Measurements from ENCODE around the gene MRTFA. TPM values are rescaled to one million over a fixed set of nuclear protein-coding genes. Genes with fewer than 3 reads are reported as not detected.
"Not testable (repeated sequence)": the region's sequence is repeated elsewhere in the genome, so short reads cannot be mapped to it uniquely, and the experiment has no call there.

The MRTFA gene
- total RNA-seq, 2 experiments from 2014 or later, result 55.3 to 58.9 TPM

GRCh38 chr22:40560551-40560950 lies 76.0 kb downstream of the MRTFA start:
- intact Hi-C loops (cut with DNase I, micrococcal nuclease), result no loop called here

DNA sequence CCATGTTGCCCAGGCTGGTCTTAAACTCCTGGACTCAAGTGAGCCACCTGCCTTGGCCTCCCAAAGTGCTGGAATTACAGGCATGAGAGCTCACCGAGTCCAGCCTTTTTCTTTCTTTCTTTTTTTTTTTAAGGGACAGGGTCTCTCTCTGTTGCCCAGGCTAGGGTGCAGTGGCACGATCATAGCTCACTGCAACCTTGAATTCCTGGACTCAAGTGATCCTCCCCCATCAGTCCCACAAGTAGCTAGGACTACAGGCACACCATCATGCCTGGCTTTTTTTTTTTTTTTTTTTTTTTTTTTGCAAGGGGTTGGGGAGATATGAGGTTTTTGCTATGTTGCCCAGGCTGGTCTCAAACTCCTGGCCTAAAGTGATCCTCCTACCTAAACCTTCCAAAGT lies 78.5 kb downstream of the MRTFA start:
- H3K4me1 ChIP-seq (ENCODE audit: insufficient read depth, low read length), result no peaks in the 10 kb centered on the region
- Mint-ChIP-seq H3K36me3 (ENCODE audit: low read depth) (peaks cover 27% of the 10 kb centered on the region), H3K27me3 (no peaks in the 10 kb centered on the region), H3K4me1 (ENCODE audit: low read depth) (peaks cover 50% of the 10 kb centered on the region), H3K9me3 (peaks cover 3% of the 10 kb centered on the region), H3K27ac (no peak overlapping the region), H3K4me3 (no peak overlapping the region)
- TF ChIP-seq CTCF (IDR thresholded peaks at IDR 0.05), result no peak
- H3K27ac ChIP-seq (ENCODE audit: low read depth in 1 of 2, low read length in 2 of 2), result no peak overlapping the region
- CTCF ChIA-PET, result interaction anchor here (1.5 kb wide), 1 partner anchor 33 kb away, joined by 7 read pairs; no protein-coding TSS in a partner anchor
- H3K27me3 ChIP-seq (ENCODE audit: control insufficient read depth in 1 of 2, insufficient read depth in 2 of 2, low read length in 2 of 2), result no peaks in the 10 kb centered on the region
- POLR2A ChIA-PET, result interaction anchor here (0.6 to 1.2 kb wide), 3 partner anchors 31 to 79 kb away, joined by 3 to 5 read pairs (median 4); partner anchors contain the start of gene MRTFA
- DNase-seq (no peak), ATAC-seq (ENCODE audit: poor library complexity) (no peak)
- H3K36me3 ChIP-seq (ENCODE audit: insufficient read depth, low read length), result no peaks in the 10 kb centered on the region
- H3K4me3 ChIP-seq (ENCODE audit: low read length), result no peak overlapping the region
- peaks cover 0 to 7% of the 10 kb centered on the region in 2 experiments for H3K9me3 ChIP-seq (ENCODE audit: control insufficient read depth in 1 of 2, insufficient read depth in 1 of 2, low read length in 2 of 2)
- intact Hi-C loops (cut with DNase I, micrococcal nuclease), result no loop called here

More at GRCh38 chr22:40560551-40560950, 76.0 kb downstream of the MRTFA start:
- H3K27ac ChIP-seq (ENCODE audit: low read depth in 1 of 2, low read length in 2 of 2), result no peak overlapping the region
- ChIA-PET CTCF (no interaction called here), POLR2A (no interaction called here)
- H3K9me3 ChIP-seq (ENCODE audit: control insufficient read depth in 1 of 2, insufficient read depth in 1 of 2, low read length in 2 of 2), result no peaks in the 10 kb centered on the region
- Mint-ChIP-seq H3K27ac (no peak overlapping the region), H3K4me1 (ENCODE audit: low read depth) (peaks cover 37% of the 10 kb centered on the region), H3K9me3 (no peaks in the 10 kb centered on the region), H3K36me3 (ENCODE audit: low read depth) (peaks cover 11% of the 10 kb centered on the region), H3K27me3 (no peaks in the 10 kb centered on the region), H3K4me3 (no peak overlapping the region)
- H3K4me1 ChIP-seq (ENCODE audit: insufficient read depth, low read length), result no peaks in the 10 kb centered on the region
- no peaks in the 10 kb centered on the region for H3K27me3 ChIP-seq (ENCODE audit: control insufficient read depth in 1 of 2, insufficient read depth in 2 of 2, low read length in 2 of 2)
- DNase-seq (no peak), ATAC-seq (ENCODE audit: poor library complexity) (no peak)
- no peak overlapping the region for H3K4me3 ChIP-seq (ENCODE audit: low read length)
- TF ChIP-seq CTCF (IDR thresholded peaks at IDR 0.05), result no peak
- H3K36me3 ChIP-seq (ENCODE audit: insufficient read depth, low read length), result no peaks in the 10 kb centered on the region

DNA sequence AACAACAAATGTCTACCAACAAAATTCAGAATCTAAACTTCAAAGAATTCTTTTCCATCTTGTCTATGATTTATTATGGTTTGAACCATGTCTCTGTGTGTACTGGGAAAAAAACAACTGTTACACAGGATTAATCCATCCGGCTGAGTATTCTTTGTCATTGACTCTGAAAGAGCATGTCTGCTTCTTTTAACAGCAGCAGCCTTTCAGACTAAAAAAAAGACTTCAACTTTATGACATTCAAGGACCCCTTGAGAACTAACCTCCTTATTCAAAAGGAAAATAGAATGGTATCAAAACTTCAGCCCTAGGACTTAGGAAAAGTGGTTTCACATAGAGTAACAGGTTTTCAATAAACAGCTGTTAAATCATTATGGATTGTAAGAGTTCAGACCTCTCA lies 79.9 kb downstream of the MRTFA start:
- Histone ChIP-seq H3K4me3 (ENCODE audit: low read length) (no peak overlapping the region), H3K4me1 (ENCODE audit: insufficient read depth, low read length) (no peaks in the 10 kb centered on the region), H3K36me3 (ENCODE audit: insufficient read depth, low read length) (peaks cover 12% of the 10 kb centered on the region), H3K27me3 (ENCODE audit: control insufficient read depth in 1 of 2, insufficient read depth in 2 of 2, low read length in 2 of 2) (no peaks in the 10 kb centered on the region), H3K9me3 (ENCODE audit: control insufficient read depth in 1 of 2, insufficient read depth in 1 of 2, low read length in 2 of 2) (peaks cover 0 to 10% of the 10 kb centered on the region in 2 experiments), H3K27ac (ENCODE audit: low read depth in 1 of 2, low read length in 2 of 2) (no peak overlapping the region)
- ATAC-seq (ENCODE audit: poor library complexity), result no peak
- Mint-ChIP-seq H3K36me3 (ENCODE audit: low read depth) (peaks cover 40% of the 10 kb centered on the region), H3K27me3 (no peaks in the 10 kb centered on the region), H3K9me3 (peaks cover 5% of the 10 kb centered on the region), H3K4me3 (no peak overlapping the region), H3K4me1 (ENCODE audit: low read depth) (peaks cover 56% of the 10 kb centered on the region), H3K27ac (no peak overlapping the region)
- intact Hi-C loops (cut with DNase I, micrococcal nuclease), result no loop called here
- ChIA-PET POLR2A (interaction anchor here (0.6 kb wide), 1 partner anchor 489 kb away, joined by 3 read pairs; no protein-coding TSS in a partner anchor), CTCF (interaction anchor here (1.5 kb wide), 1 partner anchor 32 kb away, joined by 7 read pairs; no protein-coding TSS in a partner anchor)
- DNase-seq, result no peak
- no peak for TF ChIP-seq CTCF (IDR thresholded peaks at IDR 0.05)

- H3K4me3 Mint-ChIP-seq; H3K4me3 ChIP-seq (ENCODE audit: low read length); CTCF ChIA-PET; H3K27me3 Mint-ChIP-seq; H3K9me3 ChIP-seq (ENCODE audit: control insufficient read depth in 1 of 2, insufficient read depth in 1 of 2, low read length in 2 of 2); DNase-seq; intact Hi-C loops (cut with DNase I, micrococcal nuclease); H3K4me1 ChIP-seq (ENCODE audit: insufficient read depth, low read length); H3K27ac ChIP-seq (ENCODE audit: low read depth in 1 of 2, low read length in 2 of 2); ATAC-seq (ENCODE audit: poor library complexity); POLR2A ChIA-PET; H3K9me3 Mint-ChIP-seq; H3K27me3 ChIP-seq (ENCODE audit: control insufficient read depth in 1 of 2, insufficient read depth in 2 of 2, low read length in 2 of 2): not testable (repeated sequence)
- peaks cover 17% of the 10 kb centered on the region for H3K36me3 ChIP-seq (ENCODE audit: insufficient read depth, low read length)
- Mint-ChIP-seq H3K36me3 (ENCODE audit: low read depth) (peaks cover 46% of the 10 kb centered on the region), H3K27ac (peak overlapping the region; percentile 11), H3K4me1 (ENCODE audit: low read depth) (peaks cover 40% of the 10 kb centered on the region)
Observed at GRCh38 chr22:40554023-40554422, 82.5 kb downstream of the MRTFA start.

Measured in CD4-positive, alpha-beta T cell (primary cell).